ENCODE results near the gene SMARCC1.

SMARCC1 gene

GRCh38 chr3:47705391-47705790 lies 76.3 kb downstream of the SMARCC1 start:
- no peak overlapping the region for H3K4me3 ChIP-seq (ENCODE audit: low read depth, low read length)

GRCh38 chr3:47704237-47704612 lies 77.5 kb downstream of the SMARCC1 start:
- no peak overlapping the region for H3K4me3 ChIP-seq (ENCODE audit: low read depth, low read length)

DNA sequence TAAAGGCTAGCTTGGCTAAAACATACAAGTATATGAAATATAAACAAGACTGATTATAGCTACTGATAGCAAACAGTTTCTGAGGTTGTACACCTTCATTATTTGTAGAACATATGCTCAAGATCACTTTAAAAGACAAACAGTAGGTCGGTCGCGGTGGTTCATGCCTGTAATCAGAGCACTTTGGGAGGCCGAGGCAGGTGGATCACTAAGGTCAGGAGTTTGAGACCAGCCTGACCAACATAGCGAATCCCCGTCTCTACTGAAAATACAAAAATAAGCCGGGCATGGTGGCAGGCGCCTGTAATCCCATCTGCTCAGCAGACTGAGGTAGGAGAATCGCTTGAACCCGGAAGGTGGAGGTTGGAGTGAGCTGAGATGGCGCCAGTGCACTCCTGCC lies 80.3 kb downstream of the SMARCC1 start:
- no peak overlapping the region for H3K4me3 ChIP-seq (ENCODE audit: low read depth, low read length)

DNA sequence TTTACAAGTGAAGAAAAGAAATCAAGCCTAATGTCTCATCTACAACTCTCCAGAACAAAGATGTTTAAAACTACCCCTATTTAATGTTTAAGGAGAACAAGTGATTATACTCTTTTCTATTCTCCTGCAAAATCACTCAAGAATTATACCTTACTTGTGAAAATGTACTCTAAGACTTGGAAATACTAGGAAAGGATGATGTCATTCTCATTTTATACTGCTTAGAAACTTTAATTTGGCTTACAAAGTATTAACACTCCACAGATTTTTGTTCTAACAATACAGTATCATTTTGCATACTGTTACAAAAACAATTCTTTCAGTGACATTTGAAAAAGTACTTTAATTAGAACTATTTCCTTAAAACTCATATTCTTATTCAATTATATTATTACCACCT lies 89.5 kb downstream of the SMARCC1 start:
- H3K4me3 ChIP-seq (ENCODE audit: low read depth, low read length): no peak overlapping the region

DNA sequence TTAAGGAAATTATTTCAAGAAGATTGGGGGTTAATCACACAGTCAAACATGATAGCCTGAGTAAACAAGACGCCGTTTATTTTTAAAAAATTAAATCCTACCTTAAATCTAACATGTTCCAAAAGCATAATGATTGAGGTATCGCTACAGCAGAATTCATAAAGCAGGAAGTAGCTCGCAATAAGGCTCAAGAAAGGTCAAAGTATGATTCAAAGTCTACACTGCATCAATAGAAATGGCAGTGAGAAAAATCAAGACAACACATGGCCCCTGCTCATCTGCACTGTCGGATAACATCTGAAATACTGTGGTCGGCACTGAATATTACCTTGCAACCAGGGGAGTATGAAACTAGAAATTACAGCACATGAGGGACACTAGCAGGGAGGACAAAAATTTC lies 93.2 kb downstream of the SMARCC1 start:
- H3K4me3 ChIP-seq (ENCODE audit: low read depth, low read length): no peak overlapping the region

- H3K4me3 ChIP-seq (ENCODE audit: low read depth, low read length): no peak overlapping the region
These were observed 96.7 kb downstream of the SMARCC1 start for GRCh38 chr3:47685037-47685436.

GRCh38 chr3:47681016-47681415 lies 100.7 kb downstream of the SMARCC1 start:
- H3K4me3 ChIP-seq (ENCODE audit: low read depth, low read length): no peak overlapping the region

GRCh38 chr3:47678446-47679338 lies 103.0 kb downstream of the SMARCC1 start:
- H3K4me3 ChIP-seq (ENCODE audit: low read depth, low read length): no peak overlapping the region

- no peak overlapping the region for H3K4me3 ChIP-seq (ENCODE audit: low read depth, low read length)
These were observed 112.5 kb downstream of the SMARCC1 start for GRCh38 chr3:47669026-47669749.

- no peak overlapping the region for H3K4me3 ChIP-seq (ENCODE audit: low read depth, low read length)
These were observed 115.6 kb downstream of the SMARCC1 start for GRCh38 chr3:47666118-47666517.

DNA sequence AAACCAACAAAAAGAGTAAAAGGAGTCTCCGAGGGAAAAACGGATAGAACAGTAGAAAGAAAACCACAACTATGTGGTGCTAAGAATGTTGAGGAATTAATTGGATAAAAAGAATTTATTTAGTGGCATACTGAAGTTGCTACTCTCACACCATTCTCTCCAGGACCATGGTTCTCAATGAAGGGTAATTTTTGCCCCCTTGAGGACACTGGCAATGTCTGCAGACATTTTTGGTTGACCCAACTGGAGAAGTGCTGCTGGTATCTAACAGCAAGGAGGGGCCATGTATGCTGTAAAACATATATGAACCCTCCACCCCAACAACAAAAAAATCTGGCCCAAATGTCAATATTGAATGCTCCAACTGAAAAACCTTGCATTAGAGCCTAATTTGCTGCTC lies 117.2 kb downstream of the SMARCC1 start:
- no peak overlapping the region for H3K4me3 ChIP-seq (ENCODE audit: low read depth, low read length)

DNA sequence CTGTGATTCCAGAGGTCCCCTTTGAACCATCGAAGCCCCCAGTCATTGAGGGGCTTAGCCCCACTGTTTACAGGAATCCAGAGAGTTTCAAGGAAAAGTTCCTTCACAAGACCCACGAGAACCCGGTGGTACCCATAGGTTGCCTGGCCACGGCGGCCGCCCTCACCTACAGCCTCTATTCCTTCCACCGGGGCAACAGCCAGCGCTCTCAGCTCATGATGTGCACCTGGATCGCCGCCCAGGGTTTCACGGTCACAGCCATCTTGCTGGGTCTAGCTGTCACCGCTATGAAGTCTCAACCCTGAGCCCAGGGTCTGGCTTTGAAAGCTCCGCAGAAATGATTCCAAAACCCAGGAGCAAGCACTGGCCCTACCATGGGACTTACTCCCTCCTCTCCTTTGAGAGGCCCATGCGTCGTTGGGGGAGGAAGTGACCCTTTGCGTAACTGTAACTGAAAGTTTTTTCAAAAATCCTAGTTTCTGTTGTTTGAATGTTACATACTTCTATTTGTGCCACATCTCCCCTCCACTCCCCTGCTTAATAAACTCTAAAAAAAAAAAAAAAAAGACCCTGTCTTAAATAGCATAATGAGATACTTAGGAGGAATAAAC lies 118.0 kb downstream of the SMARCC1 start:
- H3K4me3 ChIP-seq (ENCODE audit: low read depth, low read length): no peak overlapping the region

- no peak overlapping the region for H3K4me3 ChIP-seq (ENCODE audit: low read depth, low read length)
These were observed 120.5 kb downstream of the SMARCC1 start for GRCh38 chr3:47661121-47661752.

- no peak overlapping the region for H3K4me3 ChIP-seq (ENCODE audit: low read depth, low read length)
These were observed 123.2 kb downstream of the SMARCC1 start for GRCh38 chr3:47658444-47658843.

GRCh38 chr3:47652142-47652541 lies 129.6 kb downstream of the SMARCC1 start:
- no peak overlapping the region for H3K4me3 ChIP-seq (ENCODE audit: low read depth, low read length)

DNA sequence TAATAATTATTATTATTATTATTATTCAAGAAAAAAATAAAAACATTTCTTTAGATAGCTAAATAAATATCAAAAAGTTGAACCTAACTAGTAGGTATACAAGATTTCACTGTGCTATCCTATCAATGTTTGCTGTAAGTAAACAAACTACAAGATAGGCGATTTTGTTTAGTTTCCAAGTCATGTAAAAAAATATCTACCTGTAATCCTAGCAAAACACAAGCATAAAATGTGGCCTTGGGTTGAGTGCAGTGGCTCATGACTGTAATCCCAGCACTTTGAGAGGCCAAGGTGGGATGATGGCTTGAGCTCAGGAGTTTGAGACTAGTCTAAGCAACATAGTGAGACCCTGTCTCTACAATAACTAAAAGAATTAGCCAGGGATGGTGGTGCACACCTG lies 131.4 kb downstream of the SMARCC1 start:
- H3K4me3 ChIP-seq (ENCODE audit: low read depth, low read length): no peak overlapping the region

- no peak overlapping the region for H3K4me3 ChIP-seq (ENCODE audit: low read depth, low read length)
These were observed 134.1 kb downstream of the SMARCC1 start for GRCh38 chr3:47647550-47647949.

- H3K4me3 ChIP-seq (ENCODE audit: low read depth, low read length): no peak overlapping the region
These were observed 135.3 kb downstream of the SMARCC1 start for GRCh38 chr3:47646362-47646761.

GRCh38 chr3:47645551-47645950 lies 136.1 kb downstream of the SMARCC1 start:
- no peak overlapping the region for H3K4me3 ChIP-seq (ENCODE audit: low read depth, low read length)

- no peak overlapping the region for H3K4me3 ChIP-seq (ENCODE audit: low read depth, low read length)
These were observed 138.6 kb downstream of the SMARCC1 start for GRCh38 chr3:47643092-47643491.

- H3K4me3 ChIP-seq (ENCODE audit: low read depth, low read length): no peak overlapping the region
These were observed 140.0 kb downstream of the SMARCC1 start for GRCh38 chr3:47641739-47642138.
